GM12878 (cell line): ENCODE measurements around the gene FRMD8. TPM values are rescaled to one million over a fixed set of nuclear protein-coding genes. Genes with fewer than 3 reads are reported as not detected.
A peak's percentile ranks its signal among the peaks of the same experiment; 100 is the strongest.

Source experiments
- ATAC-seq: fragments of 200-7000 bp; cut with Tn5 transposase; 3 replicates; pipeline ENCODE4 v1.9.1; 2020; ENCODE audit warnings: mild to moderate bottlenecking, moderate library complexity
- BruUV-seq: library from RNA; stranded (reverse); fragments of 400-500 nt; replicated peaks from 2 replicates; lab custom pipeline; 2021; lab: Mats Ljungman, UMichigan
- CTCF ChIA-PET: fragments of 300-600 bp; sonication (Branson Sonifier 250); formaldehyde crosslinking; extraction: SDS; loops from one replicate; lab custom pipeline; 2021; ENCODE audit warnings: inconsistent platforms; lab: Yijun Ruan, JAX
- POLR2A ChIA-PET: fragments of 350-600 bp; formaldehyde crosslinking; extraction: SDS; loops from one replicate; lab custom pipeline; 2021; ENCODE audit warnings: inconsistent platforms; lab: Charles Lee
- RAD21 ChIA-PET: fragments of 300-600 bp; sonication (Branson Sonifier 250); formaldehyde crosslinking; loops from one replicate; lab custom pipeline; 2023; ENCODE audit warnings: antibody characterized with exemption; ENCODE audit not compliant: unreplicated experiment; lab: Charles Lee
- SMC1A ChIA-PET: fragments of 300-600 bp; sonication (Branson Sonifier 250); formaldehyde crosslinking; loops from one replicate; lab custom pipeline; 2023; ENCODE audit not compliant: unreplicated experiment, uncharacterized antibody; lab: Charles Lee
- DNase-seq: peaks from one replicate; pipeline ENCODE4 v3.0.0-alpha.2; 2011; ENCODE audit warnings: low read depth, low spot score
- FAIRE-seq: peaks from 3 replicates; lab custom pipeline; 2011; peaks lifted over from hg19 to GRCh38; lab: Jason Lieb, UNC
- H2AFZ ChIP-seq: 2 replicates; pipeline ENCODE4 v1.6.0; 2011; ENCODE audit warnings: low read depth, low read length, control low read depth; ENCODE audit not compliant: control insufficient read depth
- H3K27ac ChIP-seq: 2 replicates; pipeline ENCODE4 v1.5.1; 2011; ENCODE audit warnings: control low read depth; ENCODE audit not compliant: control insufficient read depth, insufficient read depth
- H3K27me3 ChIP-seq, 2 experiments: replicated peaks in 1 of 2; 2 replicates each; pipeline versions ENCODE4 v1.6.0 to v1.6.1; 2011; ENCODE audit warnings: low read length in 1 of 2; ENCODE audit not compliant: control insufficient read depth in 2 of 2, insufficient read depth in 2 of 2
- H3K36me3 ChIP-seq, 2 experiments: 2 replicates each; pipeline ENCODE4 v1.5.1; 2011; ENCODE audit warnings: low read length in 1 of 2; ENCODE audit not compliant: control insufficient read depth in 2 of 2, insufficient read depth in 2 of 2
- H3K4me1 ChIP-seq: 2 replicates; pipeline ENCODE4 v1.6.1; 2011; ENCODE audit warnings: mild to moderate bottlenecking, low read length, moderate library complexity, mixed read lengths; ENCODE audit not compliant: control insufficient read depth, insufficient read depth
- H3K4me2 ChIP-seq: 2 replicates; pipeline ENCODE4 v1.6.0; 2011; ENCODE audit warnings: control low read depth; ENCODE audit not compliant: control insufficient read depth, insufficient read depth
- H3K4me3 ChIP-seq: fragments of 200-600 bp; sonication (generic); 2 replicates; pipeline ENCODE4 v1.5.1; 2016
- H3K79me2 ChIP-seq: 2 replicates; pipeline ENCODE4 v1.6.0; 2011; ENCODE audit warnings: low read length; ENCODE audit not compliant: control insufficient read depth, insufficient read depth
- H3K9ac ChIP-seq: 2 replicates; pipeline ENCODE4 v1.8.0; 2011; ENCODE audit warnings: low read length, control low read depth, mixed read lengths; ENCODE audit not compliant: control insufficient read depth, insufficient read depth
- H3K9me3 ChIP-seq: replicated peaks from 3 replicates; pipeline ENCODE4 v1.5.1; 2011; ENCODE audit warnings: mild to moderate bottlenecking, low read length; ENCODE audit not compliant: control insufficient read depth, insufficient read depth
- H4K20me1 ChIP-seq: 2 replicates; pipeline ENCODE4 v1.6.0; 2011; ENCODE audit not compliant: control insufficient read depth, insufficient read depth
- ATF3 ChIP-seq: IDR thresholded peaks from 2 replicates; pipeline ENCODE4 v1.6.1; 2011; ENCODE audit warnings: low read depth, mild to moderate bottlenecking, low read length, moderate library complexity, borderline replicate concordance; ENCODE audit errors: extremely low read depth
- BCL11A ChIP-seq: IDR thresholded peaks from 2 replicates; pipeline ENCODE4 v1.6.1; 2011; ENCODE audit warnings: low read depth, low read length
- ETV6 ChIP-seq, 2 experiments: fragments of 450-650 bp in 1 of 2; IDR thresholded peaks in 1 of 2; conservative IDR thresholded peaks in 1 of 2; 2 replicates each; pipeline ENCODE4 v1.6.1; 2014; ENCODE audit warnings: antibody characterized with exemption in 1 of 2, borderline replicate concordance in 1 of 2, low read depth in 1 of 2, mild to moderate bottlenecking in 1 of 2, moderate library complexity in 1 of 2
- EZH2 ChIP-seq: IDR thresholded peaks from 2 replicates; pipeline ENCODE4 v1.6.1; 2012; ENCODE audit warnings: low read depth, mild to moderate bottlenecking, control low read depth, inconsistent platforms, low read length, borderline replicate concordance; ENCODE audit not compliant: control insufficient read depth
- FOXK2 ChIP-seq: fragments of 450-650 bp; IDR thresholded peaks from 2 replicates; pipeline ENCODE4 v1.6.1; 2017; ENCODE audit warnings: mild to moderate bottlenecking, moderate library complexity
- FOXM1 ChIP-seq: IDR thresholded peaks from 2 replicates; pipeline ENCODE4 v1.6.1; 2012; ENCODE audit warnings: low read depth, mild to moderate bottlenecking, inconsistent platforms, low read length, moderate library complexity
- LARP7 ChIP-seq: fragments of 450-650 bp; IDR thresholded peaks from 2 replicates; pipeline ENCODE4 v1.6.1; 2017; ENCODE audit warnings: mild to moderate bottlenecking
- MEF2B ChIP-seq: fragments of 450-650 bp; IDR thresholded peaks from 2 replicates; pipeline ENCODE4 v1.6.1; 2018; ENCODE audit warnings: mild to moderate bottlenecking, moderate library complexity; ENCODE audit not compliant: partially characterized antibody, poor library complexity, severe bottlenecking
- MTA2 ChIP-seq: fragments of 450-650 bp; IDR thresholded peaks from 2 replicates; pipeline ENCODE4 v1.6.1; 2016; ENCODE audit warnings: low read depth, mild to moderate bottlenecking, moderate library complexity
- MTA3 ChIP-seq: IDR thresholded peaks from 2 replicates; pipeline ENCODE4 v1.6.1; 2012; ENCODE audit warnings: low read length, inconsistent platforms, borderline replicate concordance
- MXI1 ChIP-seq: fragments of 150-350 bp; IDR thresholded peaks from 2 replicates; pipeline ENCODE4 v1.6.1; 2011; ENCODE audit warnings: low read depth, mild to moderate bottlenecking, inconsistent platforms, low read length, improper control_type of control experiment
- NBN ChIP-seq: fragments of 450-650 bp; IDR thresholded peaks from 2 replicates; pipeline ENCODE4 v1.6.1; 2016
- NR2C1 ChIP-seq: fragments of 450-650 bp; IDR thresholded peaks from 2 replicates; pipeline ENCODE4 v1.6.1; 2017; ENCODE audit warnings: antibody characterized with exemption, mild to moderate bottlenecking, moderate library complexity
- SMC3 ChIP-seq: IDR thresholded peaks from 2 replicates; pipeline ENCODE4 v1.6.1; 2011; ENCODE audit warnings: low read length, improper control_type of control experiment, borderline replicate concordance
- SPI1 ChIP-seq: IDR thresholded peaks from 2 replicates; pipeline ENCODE4 v1.6.1; 2011; ENCODE audit warnings: low read depth, mild to moderate bottlenecking, low read length, moderate library complexity, borderline replicate concordance; ENCODE audit not compliant: insufficient read depth
- ZNF217 ChIP-seq: fragments of 450-650 bp; IDR thresholded peaks from 2 replicates; pipeline ENCODE4 v1.6.1; 2017; ENCODE audit warnings: antibody characterized with exemption, mild to moderate bottlenecking
- WGBS: methylation state at CpG from one replicate; pipeline ENCODE4 v1.1.6; 2016; ENCODE audit warnings: low lambda C conversion rate; ENCODE audit not compliant: insufficient replicate concordance, insufficient coverage; ENCODE audit errors: missing lambda C conversion rate; 5-methylcytosine and 5-hydroxymethylcytosine counted together
- in situ Hi-C: fragments of 300-500 bp; cut with MboI; formaldehyde crosslinking; loops from 9 replicates; pipeline ENCODE4 v1.14.3; 2018; ENCODE audit warnings: mixed read lengths
- intact Hi-C: fragments of 100-400 bp; cut with micrococcal nuclease; formaldehyde crosslinking; loops from one replicate; pipeline ENCODE4 v1.14.2; 2022; ENCODE audit not compliant: unreplicated experiment
- polyA plus RNA-seq, 11 experiments: library from polyadenylated mRNA; depleted of rRNA in 4 of 11; unstranded in 6 of 11; stranded (reverse) in 5 of 11; fragments of >200 nt; fragmentation: Nextera tagmentation in 4 of 11; fragmentation: Illumina TruSeq in 1 of 11; extraction: Ambion mirVana in 4 of 11; extraction: Trizol in 1 of 11; gene quantifications; 1 replicate in 1 of 11; 2 replicates in 10 of 11; pipeline versions ENCODE4 v1.2.1 to v1.2.3, GENCODE V29; 2011 to 2016; ENCODE audit warnings: inconsistent platforms in 2 of 11, missing spikeins in 2 of 11, low read depth in 1 of 11
- total RNA-seq, 4 experiments: library from RNA; depleted of rRNA in 3 of 4; stranded (reverse); fragments of >200 nt in 3 of 4; fragmentation: Illumina TruSeq in 1 of 4; extraction: Trizol in 1 of 4; gene quantifications; 2 replicates each; pipeline versions ENCODE4 v1.2.1 to v1.2.3, GENCODE V29; 2013 to 2021
- TF ChIP-seq, protein P1 (sequence below): IDR thresholded peaks from 2 replicates; pipeline ENCODE4 v1.6.1; 2011; ENCODE audit warnings: low read depth, low read length, improper control_type of control experiment, borderline replicate concordance
- TF ChIP-seq, protein P2 (sequence below): fragments of 450-650 bp; IDR thresholded peaks from 2 replicates; pipeline ENCODE4 v1.6.1; 2017; ENCODE audit warnings: mild to moderate bottlenecking, moderate library complexity

The FRMD8 gene
- total and polyA plus RNA-seq, 10 of the 15 experiments (the other 5 are each of a cell fraction or from before 2014, with no cell fraction given), result 8.3 to 69.4 (median 28.0) TPM

DNA sequence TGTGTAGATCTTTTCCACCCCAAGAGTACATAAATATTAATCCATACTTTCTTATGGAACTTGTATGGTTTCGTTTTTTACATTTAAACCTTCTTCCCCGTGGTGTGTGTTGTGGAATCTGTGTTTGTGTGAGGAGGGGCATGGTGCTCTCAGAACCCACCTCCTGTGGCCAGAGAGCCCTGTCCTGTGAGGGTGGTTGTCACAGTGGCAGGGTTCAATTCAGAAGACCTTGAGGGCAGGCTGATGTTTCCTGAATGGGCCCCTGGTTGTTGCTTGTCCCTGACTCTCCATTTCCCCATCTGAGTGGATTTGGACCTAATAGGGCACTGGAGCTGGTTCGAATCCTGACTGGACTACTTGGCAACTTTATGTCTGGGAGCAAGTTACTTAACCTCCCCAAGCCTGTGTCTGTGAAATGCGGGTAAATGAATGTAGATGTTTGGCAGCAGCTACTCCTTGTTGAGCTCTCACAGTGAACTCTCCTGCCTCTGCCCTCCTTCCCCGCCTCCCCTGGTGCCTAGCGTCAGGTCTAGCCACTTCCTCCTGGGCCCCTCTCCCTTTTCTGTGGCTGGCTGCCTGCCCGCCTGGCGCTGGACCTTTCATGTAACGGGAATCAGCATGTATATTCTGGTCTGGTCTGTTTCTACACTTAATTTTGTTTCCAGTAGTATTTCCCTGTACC lies 43.4 kb downstream of the FRMD8 start:
- POLR2A ChIA-PET, result interaction anchor here (0.5 to 2.5 kb wide), 8 partner anchors 10 to 69 kb away, joined by 3 to 21 read pairs (median 4); partner anchors contain the start of gene MALAT1
- peak overlapping the region; percentile 100 for H3K4me2 ChIP-seq
- peaks cover 0 to 7% of the 10 kb centered on the region in 2 experiments; a peak in 3 of 4 replicates for H3K36me3 ChIP-seq
- no TSS peak for BruUV-seq
- in situ Hi-C loops (loop anchor here (10.0 kb wide), 1 partner anchor 565 kb away; no protein-coding TSS in a partner anchor), intact Hi-C loops (loop anchor here (2.0 kb wide), 1 partner anchor 13 kb away; no protein-coding TSS in a partner anchor)
- H3K9ac ChIP-seq, result peak overlapping the region; percentile 58
- CTCF ChIA-PET, result interaction anchor here (0.6 to 1.6 kb wide), 7 partner anchors 10 to 70 kb away, joined by 3 to 9 read pairs (median 4); no protein-coding TSS in a partner anchor
- H3K79me2 ChIP-seq, result peaks cover 99% of the 10 kb centered on the region
- FAIRE-seq (no peak), ATAC-seq (peak; percentile 7), DNase-seq (no peak)
- no peaks in the 10 kb centered on the region for H3K9me3 ChIP-seq
- H3K4me3 ChIP-seq, result peak overlapping the region; percentile 95
- SMC1A ChIA-PET, result interaction anchor here (0.8 to 1.6 kb wide), 8 partner anchors 8 to 70 kb away, joined by 3 to 11 read pairs (median 4); no protein-coding TSS in a partner anchor
- no peaks in the 10 kb centered on the region for H3K27me3 ChIP-seq
- peak overlapping the region; percentile 100 for H3K27ac ChIP-seq
- peaks cover 5% of the 10 kb centered on the region for H4K20me1 ChIP-seq
- H2AFZ ChIP-seq, result no peak overlapping the region
- H3K4me1 ChIP-seq, result peaks cover 42% of the 10 kb centered on the region
- under 1% methylated on average over 9 of the region's 9 CpGs for WGBS
- RAD21 ChIA-PET, result interaction anchor here (1.1 to 1.6 kb wide), 7 partner anchors 9 to 69 kb away, joined by 3 to 11 read pairs (median 4); partner anchors contain the start of gene MALAT1
- TF ChIP-seq ZNF217 (no peak), FOXM1 (no peak), ETV6 (conservative IDR thresholded peaks at IDR 0.05 in 1 of 2, IDR thresholded peaks at IDR 0.05 in 1 of 2; ENCODE audit: borderline replicate concordance in 1 of 2, low read depth in 1 of 2) (0 out of 4 replicates have a peak, but pooled peaks of 1 of the 2 experiments have one; percentile 9), MEF2B (no peak), SMC3 (no peak), MXI1 (0 out of 2 replicates have a peak, but pooled peaks have one; percentile 12), FOXK2 (no peak), EZH2 (no peak), BCL11A (0 out of 2 replicates have a peak, but pooled peaks have one; percentile 3), NR2C1 (no peak), SPI1 (peak; percentile 62), LARP7 (peak; percentile 62; the same call in 1 of the 2 replicates), NBN (no peak), ATF3 (no peak), MTA3 (no peak), MTA2 (no peak)
- TF ChIP-seq, protein P1, sequence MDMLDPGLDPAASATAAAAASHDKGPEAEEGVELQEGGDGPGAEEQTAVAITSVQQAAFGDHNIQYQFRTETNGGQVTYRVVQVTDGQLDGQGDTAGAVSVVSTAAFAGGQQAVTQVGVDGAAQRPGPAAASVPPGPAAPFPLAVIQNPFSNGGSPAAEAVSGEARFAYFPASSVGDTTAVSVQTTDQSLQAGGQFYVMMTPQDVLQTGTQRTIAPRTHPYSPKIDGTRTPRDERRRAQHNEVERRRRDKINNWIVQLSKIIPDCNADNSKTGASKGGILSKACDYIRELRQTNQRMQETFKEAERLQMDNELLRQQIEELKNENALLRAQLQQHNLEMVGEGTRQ, result no peak
- TF ChIP-seq, protein P2, sequence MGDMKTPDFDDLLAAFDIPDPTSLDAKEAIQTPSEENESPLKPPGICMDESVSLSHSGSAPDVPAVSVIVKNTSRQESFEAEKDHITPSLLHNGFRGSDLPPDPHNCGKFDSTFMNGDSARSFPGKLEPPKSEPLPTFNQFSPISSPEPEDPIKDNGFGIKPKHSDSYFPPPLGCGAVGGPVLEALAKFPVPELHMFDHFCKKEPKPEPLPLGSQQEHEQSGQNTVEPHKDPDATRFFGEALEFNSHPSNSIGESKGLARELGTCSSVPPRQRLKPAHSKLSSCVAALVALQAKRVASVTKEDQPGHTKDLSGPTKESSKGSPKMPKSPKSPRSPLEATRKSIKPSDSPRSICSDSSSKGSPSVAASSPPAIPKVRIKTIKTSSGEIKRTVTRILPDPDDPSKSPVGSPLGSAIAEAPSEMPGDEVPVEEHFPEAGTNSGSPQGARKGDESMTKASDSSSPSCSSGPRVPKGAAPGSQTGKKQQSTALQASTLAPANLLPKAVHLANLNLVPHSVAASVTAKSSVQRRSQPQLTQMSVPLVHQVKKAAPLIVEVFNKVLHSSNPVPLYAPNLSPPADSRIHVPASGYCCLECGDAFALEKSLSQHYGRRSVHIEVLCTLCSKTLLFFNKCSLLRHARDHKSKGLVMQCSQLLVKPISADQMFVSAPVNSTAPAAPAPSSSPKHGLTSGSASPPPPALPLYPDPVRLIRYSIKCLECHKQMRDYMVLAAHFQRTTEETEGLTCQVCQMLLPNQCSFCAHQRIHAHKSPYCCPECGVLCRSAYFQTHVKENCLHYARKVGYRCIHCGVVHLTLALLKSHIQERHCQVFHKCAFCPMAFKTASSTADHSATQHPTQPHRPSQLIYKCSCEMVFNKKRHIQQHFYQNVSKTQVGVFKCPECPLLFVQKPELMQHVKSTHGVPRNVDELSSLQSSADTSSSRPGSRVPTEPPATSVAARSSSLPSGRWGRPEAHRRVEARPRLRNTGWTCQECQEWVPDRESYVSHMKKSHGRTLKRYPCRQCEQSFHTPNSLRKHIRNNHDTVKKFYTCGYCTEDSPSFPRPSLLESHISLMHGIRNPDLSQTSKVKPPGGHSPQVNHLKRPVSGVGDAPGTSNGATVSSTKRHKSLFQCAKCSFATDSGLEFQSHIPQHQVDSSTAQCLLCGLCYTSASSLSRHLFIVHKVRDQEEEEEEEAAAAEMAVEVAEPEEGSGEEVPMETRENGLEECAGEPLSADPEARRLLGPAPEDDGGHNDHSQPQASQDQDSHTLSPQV, result no peak
